H1 (cell line): ENCODE data around the gene MRPS27. TPM values are rescaled to one million over a fixed set of nuclear protein-coding genes. Genes with fewer than 3 reads are reported as not detected.

Experiments
- CHD7 ChIP-seq: fragments of 300-600 bp; sonication (generic); IDR thresholded peaks from 2 replicates; pipeline ENCODE4 v1.7.1; 2012; ENCODE audit warnings: low read length, moderate library complexity, mild to moderate bottlenecking, inconsistent platforms; ENCODE audit not compliant: insufficient replicate concordance
- MAFK ChIP-seq: IDR thresholded peaks from 2 replicates; pipeline ENCODE4 v1.6.1; 2012; ENCODE audit warnings: low read depth, mild to moderate bottlenecking, improper control_type of control experiment, low read length
- SUZ12 ChIP-seq: fragments of 200-600 bp; sonication (generic); IDR thresholded peaks from 2 replicates; pipeline ENCODE4 v1.6.1; 2012; ENCODE audit warnings: mild to moderate bottlenecking, inconsistent platforms, low read length, moderate library complexity, mixed read lengths
- YY1 ChIP-seq: IDR thresholded peaks from 2 replicates; pipeline ENCODE4 v1.6.1; 2011; ENCODE audit warnings: low read depth, mild to moderate bottlenecking, low read length
- polyA plus RNA-seq, 7 experiments: library from polyadenylated mRNA; depleted of rRNA in 3 of 7; stranded (reverse) in 5 of 7; unstranded in 2 of 7; fragments of >200 nt in 5 of 7; fragments of 200-250 nt in 2 of 7; gene quantifications; 1 replicate in 5 of 7; 2 replicates in 1 of 7; 4 replicates in 1 of 7; pipeline versions ENCODE4 v1.2.1 to v1.2.3, GENCODE V29; 2011 to 2013; ENCODE audit warnings: missing spikeins in 2 of 7, mixed read lengths in 2 of 7
- total RNA-seq: library from RNA; stranded (reverse); fragmentation: NEBNext Ultra II Directional; extraction: Animal tissue kit (Norgen Biotek cat#: 25700); gene quantifications from 2 replicates; pipeline ENCODE4 v1.2.1, GENCODE V29; 2021

The MRPS27 gene
- total and polyA plus RNA-seq, 2 of the 8 experiments (the other 6 are each of a cell fraction or from before 2014, with no cell fraction given): 93.2 to 102 TPM

GRCh38 chr5:72330712-72331111, 10.7 kb upstream of the MRPS27 start (continued):
- no peak for TF ChIP-seq CHD7
- TF ChIP-seq MAFK: no peak
- no peak for TF ChIP-seq SUZ12
- TF ChIP-seq YY1: no peak
